GM12891 (cell line): Measurements from ENCODE around the gene GOLT1A.

Source experiments
- DNase-seq: peaks from one replicate; pipeline ENCODE4 v3.0.0; 2011; ENCODE audit warnings: low spot score; ENCODE audit not compliant: insufficient read length
- FAIRE-seq: peaks from 2 replicates; lab custom pipeline; 2011; peaks lifted over from hg19 to GRCh38; lab: Jason Lieb, UNC
- PAX5 ChIP-seq: IDR thresholded peaks from 2 replicates; pipeline ENCODE4 v1.6.1; 2011; ENCODE audit warnings: low read length, moderate library complexity, mild to moderate bottlenecking; ENCODE audit not compliant: insufficient read depth, severe bottlenecking
- POLR2A ChIP-seq: IDR thresholded peaks from 2 replicates; pipeline ENCODE4 v1.6.1; 2011; ENCODE audit warnings: low read depth, low read length, control low read depth
- POLR2AphosphoS5 ChIP-seq: IDR thresholded peaks from 2 replicates; pipeline ENCODE4 v1.6.1; 2011; ENCODE audit warnings: low read depth, low read length, control low read depth
- POU2F2 ChIP-seq: IDR thresholded peaks from 2 replicates; pipeline ENCODE4 v1.6.1; 2011; ENCODE audit warnings: low read depth, mild to moderate bottlenecking, control low read depth, low read length, moderate library complexity
- SPI1 ChIP-seq: IDR thresholded peaks from 2 replicates; pipeline ENCODE4 v1.6.1; 2011; ENCODE audit warnings: low read depth, low read length, control low read depth
- TAF1 ChIP-seq: IDR thresholded peaks from 2 replicates; pipeline ENCODE4 v1.6.1; 2011; ENCODE audit warnings: low read depth, low read length, control low read depth

The GOLT1A gene

DNA sequence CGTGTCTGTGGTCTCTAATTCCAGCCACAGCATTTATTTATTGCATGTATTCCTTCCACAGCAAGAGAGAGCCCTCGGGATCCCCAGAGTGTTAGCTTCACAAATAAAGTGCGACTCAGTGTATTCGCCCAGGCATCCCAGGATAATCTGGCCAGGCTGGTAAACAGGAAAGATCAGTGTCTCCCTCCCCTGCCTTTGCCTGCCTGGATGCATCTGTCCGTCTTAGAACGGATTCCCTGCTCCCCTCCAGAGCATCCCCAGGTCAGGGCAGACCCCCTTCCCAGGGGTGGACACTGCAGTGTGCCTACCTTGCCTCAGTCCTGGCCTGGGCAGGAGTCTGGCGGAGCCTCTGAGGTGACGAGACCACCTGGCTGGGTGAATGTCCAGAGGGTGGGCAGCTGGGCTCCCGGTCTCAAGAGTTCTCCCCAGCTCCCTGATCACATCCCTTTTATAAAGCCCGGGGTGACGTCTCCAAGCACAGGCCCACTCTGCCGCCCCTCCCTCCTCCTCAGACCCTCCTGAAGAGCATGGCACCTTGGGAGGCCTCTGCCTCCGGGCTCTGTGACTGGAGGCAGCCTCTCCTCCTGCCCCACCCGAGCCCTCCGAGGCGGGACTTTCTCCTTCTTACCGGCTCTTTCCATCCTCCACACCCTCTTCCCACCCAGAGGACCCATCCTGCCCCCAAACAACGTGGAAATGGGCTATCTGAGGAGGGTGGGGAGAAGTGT is 17.6 kb downstream of the GOLT1A start, which contains the start of gene KISS1:
Gene KISS1 (minus strand): TSS at position 424 of the 728 bp plus-strand sequence. CDS start 3,615 bp downstream, outside the sequence.
- FAIRE-seq (no peak), DNase-seq (no peak)
- no peak for TF ChIP-seq SPI1
- TF ChIP-seq POLR2AphosphoS5, result no peak
- TF ChIP-seq POLR2A, result no peak
- TF ChIP-seq POU2F2, result no peak
- TF ChIP-seq PAX5, result no peak

GRCh38 chr1:204194771-204195170 is 19.0 kb downstream of the GOLT1A start:
- FAIRE-seq (no peak), DNase-seq (no peak)
- TF ChIP-seq TAF1, result no peak
- no peak for TF ChIP-seq PAX5
- TF ChIP-seq SPI1, result no peak
- no peak for TF ChIP-seq POLR2A
- no peak for TF ChIP-seq POU2F2

DNA sequence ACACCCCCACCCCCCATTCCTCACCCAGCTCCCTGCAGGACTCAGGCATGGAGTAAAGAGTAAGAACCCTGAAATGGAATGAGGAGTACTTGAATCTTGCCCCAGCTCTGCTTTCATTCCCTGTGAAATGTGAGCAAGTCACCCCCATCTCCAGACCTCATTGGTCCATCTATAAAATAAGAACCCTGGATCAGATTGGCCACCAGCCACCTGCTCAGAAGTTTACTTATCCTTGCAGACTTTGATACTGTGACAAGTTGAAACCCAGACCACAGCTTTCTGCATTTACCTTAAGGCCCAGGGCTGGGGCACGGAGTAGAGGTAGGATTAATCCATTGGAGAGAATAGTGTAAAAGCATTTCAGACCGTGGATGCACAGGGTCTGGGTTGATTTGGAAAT is 19.7 kb downstream of the GOLT1A start:
- no peak for FAIRE-seq
- no peak for DNase-seq
- TF ChIP-seq PAX5, result no peak
- no peak for TF ChIP-seq POLR2AphosphoS5
- TF ChIP-seq POU2F2, result no peak
- no peak for TF ChIP-seq POLR2A
- no peak for TF ChIP-seq SPI1
- TF ChIP-seq TAF1, result no peak

DNA sequence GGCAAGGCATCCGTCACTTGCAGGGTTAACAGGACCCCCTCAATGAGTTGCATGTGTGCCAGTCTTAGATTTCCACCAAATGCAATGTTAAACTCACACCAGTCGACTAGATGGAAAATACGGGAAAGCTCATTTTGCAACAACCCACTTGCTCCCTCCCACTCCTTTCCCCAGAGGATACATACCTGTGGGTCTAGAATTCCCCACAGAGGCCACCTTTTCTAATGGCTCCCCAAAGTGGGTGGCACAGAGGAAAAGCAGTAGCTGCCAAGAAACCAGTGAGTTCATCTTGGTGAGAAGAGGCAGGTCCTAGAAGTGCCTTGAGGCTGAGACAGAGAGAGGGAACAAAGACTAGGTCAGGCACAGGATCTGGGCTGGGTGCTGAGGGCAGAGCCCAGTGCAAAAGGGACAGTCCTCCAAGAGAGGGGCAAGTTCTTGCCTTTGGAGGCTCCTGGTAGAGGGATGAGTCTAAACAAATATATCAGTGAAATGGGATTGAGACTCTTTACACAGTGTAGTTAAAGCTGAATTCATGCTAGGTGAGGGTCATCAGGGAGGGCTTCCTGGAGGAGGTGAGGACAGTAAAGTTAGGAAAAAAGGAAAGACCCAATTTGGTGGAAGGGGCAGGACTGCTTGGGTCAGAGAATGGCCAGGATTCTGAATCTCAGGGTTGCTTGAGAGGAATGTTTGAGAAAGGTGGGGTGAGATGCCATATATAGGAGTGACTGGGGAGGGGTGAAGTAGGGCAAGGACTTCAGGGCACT is 21.0 kb downstream of the GOLT1A start:
- TF ChIP-seq PAX5 (no peak), POLR2AphosphoS5 (no peak), SPI1 (no peak)
- DNase-seq, result no peak
- no peak for FAIRE-seq

DNA sequence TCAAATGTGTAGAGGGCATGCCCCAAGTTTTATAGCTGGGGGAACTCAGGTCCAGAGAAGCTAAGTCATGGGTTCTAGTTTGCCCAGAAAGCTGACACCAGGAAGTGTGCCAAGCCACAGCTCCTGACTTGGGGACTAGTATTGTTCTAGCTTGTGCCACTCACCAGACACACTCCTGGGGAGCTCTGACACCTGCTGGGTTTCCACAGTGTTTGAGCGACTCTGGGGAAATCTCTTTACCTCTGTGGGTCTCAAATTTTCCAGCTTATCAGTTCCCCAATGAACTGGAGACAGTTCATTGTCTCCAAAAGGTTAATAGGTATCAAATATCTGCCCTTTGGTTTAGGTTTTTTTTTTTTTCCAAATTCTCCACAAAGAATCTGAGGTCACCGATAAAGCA is 21.7 kb downstream of the GOLT1A start:
- FAIRE-seq (no peak), DNase-seq (no peak)
- no peak for TF ChIP-seq PAX5
- TF ChIP-seq TAF1, result no peak
- no peak for TF ChIP-seq SPI1
- TF ChIP-seq POLR2A, result no peak
- TF ChIP-seq POLR2AphosphoS5, result no peak
- no peak for TF ChIP-seq POU2F2

- FAIRE-seq, result no peak
- TF ChIP-seq TAF1 (no peak), POLR2A (no peak), PAX5 (no peak), SPI1 (no peak), POLR2AphosphoS5 (no peak), POU2F2 (no peak)
- no peak for DNase-seq
Observed at GRCh38 chr1:204191456-204191855, 22.3 kb downstream of the GOLT1A start.

DNA sequence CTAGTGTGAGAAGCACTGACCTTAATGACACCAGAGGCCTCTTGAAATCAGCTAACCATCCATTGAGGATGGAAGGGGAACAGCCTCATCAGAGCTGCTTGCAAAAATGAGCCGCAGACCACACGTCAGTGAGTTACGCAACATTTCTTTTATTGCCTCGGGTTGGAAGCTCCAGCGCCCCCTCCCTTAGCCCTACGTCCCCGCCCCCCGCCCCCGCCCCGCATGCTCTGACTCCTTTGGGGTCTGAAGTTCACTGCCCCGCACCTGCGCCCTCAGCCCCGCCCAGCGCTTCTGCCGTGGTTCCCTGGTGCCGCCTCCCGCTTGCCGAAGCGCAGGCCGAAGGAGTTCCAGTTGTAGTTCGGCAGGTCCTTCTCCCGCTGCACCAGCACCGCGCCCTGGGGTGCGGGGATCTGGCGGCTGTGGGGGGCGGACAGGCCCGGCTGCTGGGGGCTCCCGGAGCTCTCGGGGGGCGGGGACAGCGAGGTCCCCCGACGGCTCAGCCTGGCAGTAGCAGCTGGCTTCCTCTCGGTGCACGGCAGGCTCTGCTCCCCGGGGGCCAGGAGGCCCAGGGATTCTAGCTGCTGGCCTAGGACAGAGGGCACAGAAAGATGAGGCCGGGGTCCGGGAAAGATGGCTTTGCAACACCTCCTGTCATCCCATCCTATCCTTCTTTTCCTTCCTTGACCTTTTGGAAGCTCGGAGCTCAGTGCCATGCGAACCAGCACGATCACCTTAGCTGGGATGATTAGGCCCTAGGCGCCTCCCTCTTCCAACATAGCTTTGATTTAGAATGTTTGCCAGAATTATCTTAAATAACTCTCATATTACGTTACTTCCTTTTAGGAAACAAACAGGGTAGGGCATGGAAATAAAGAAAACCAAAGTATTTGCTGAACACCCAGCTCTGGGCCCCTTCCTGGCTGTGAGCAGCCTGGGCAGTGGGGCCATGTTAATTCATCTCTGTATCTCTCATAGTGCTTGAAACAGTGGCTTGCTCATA is 23.3 kb downstream of the GOLT1A start:
- TF ChIP-seq POLR2A (no peak), POLR2AphosphoS5 (no peak), POU2F2 (no peak), PAX5 (no peak), TAF1 (no peak)
- DNase-seq (no peak), FAIRE-seq (no peak)

DNA sequence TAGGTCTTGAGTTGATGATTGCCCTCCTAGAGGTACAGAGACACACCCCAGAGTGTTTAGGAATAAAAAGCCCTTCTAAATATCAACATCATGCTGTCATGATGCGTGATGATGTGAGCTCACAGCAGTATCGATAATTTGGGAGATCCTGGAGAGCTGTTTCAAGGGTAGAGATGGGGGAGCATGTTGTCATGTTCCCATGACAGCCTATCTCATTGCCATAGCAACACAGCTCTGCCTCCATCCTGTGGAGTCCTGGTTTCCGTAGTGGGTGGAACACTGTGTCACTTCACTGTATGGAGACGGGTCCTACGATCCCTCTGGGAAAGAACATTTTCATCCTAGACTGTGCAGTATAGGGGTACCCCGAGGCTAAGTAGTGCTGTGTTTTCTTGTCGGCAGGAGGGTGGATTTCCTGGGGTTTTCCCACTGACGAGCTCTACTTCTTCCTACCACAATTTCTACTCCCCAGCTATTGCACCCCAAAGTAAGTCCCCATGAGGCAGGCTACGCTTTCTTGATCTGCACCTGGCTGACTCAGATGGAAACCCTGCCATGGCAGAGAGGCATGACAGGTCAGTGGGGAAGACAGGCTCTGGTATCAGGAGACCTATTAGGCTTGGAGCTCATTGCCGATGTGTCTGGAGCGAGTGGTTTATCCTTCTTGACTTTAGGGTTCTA is 24.7 kb downstream of the GOLT1A start:
- FAIRE-seq (peak; percentile 38), DNase-seq (no peak)
- TF ChIP-seq POLR2A (no peak), TAF1 (no peak), SPI1 (no peak), POU2F2 (no peak), POLR2AphosphoS5 (no peak), PAX5 (no peak)

DNA sequence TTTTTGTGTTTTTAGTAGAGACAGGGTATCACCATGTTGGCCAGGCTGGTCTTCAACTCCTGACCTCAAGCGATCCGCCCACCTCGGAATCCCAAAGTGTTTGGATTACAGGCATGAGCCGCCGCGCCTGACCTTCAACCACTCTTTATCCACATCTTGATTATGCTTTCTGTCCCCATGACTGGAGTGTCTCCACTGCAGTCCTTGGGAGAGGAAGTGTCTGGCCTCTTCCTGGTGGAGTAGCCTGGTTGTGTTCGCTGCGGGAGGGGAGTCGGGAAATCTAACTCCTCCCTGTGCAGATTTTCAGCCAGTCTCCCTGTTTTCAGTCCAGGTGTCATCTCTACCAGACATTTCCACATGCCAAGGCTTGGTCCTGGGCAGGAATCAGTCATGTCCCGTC is 27.2 kb downstream of the GOLT1A start:
- FAIRE-seq (no peak), DNase-seq (no peak)
- no peak for TF ChIP-seq POLR2A
- no peak for TF ChIP-seq SPI1
- no peak for TF ChIP-seq POU2F2

DNA sequence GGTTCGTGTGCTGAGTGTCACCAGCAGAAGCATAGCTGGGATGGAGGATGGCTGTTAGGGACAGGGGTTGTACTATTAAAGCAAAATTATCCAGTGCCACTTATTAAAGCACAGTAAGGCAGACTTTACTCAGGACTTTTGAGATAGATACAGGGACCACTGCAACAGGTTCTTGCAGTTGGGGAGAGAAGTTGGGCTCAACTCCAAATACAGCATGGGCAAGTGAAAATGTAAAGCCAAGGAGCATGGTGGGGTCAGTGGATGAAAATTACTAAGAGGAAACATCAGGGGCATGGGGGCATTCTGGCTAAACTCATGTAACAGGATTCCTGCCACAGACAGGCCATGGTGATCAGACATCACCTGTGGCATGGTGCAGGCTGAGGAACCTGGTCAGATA is 32.7 kb downstream of the GOLT1A start:
- no peak for TF ChIP-seq TAF1
- no peak for TF ChIP-seq POLR2A
- DNase-seq, result no peak
- no peak for FAIRE-seq
